ENCODE data around the gene NT5DC2.

DNA sequence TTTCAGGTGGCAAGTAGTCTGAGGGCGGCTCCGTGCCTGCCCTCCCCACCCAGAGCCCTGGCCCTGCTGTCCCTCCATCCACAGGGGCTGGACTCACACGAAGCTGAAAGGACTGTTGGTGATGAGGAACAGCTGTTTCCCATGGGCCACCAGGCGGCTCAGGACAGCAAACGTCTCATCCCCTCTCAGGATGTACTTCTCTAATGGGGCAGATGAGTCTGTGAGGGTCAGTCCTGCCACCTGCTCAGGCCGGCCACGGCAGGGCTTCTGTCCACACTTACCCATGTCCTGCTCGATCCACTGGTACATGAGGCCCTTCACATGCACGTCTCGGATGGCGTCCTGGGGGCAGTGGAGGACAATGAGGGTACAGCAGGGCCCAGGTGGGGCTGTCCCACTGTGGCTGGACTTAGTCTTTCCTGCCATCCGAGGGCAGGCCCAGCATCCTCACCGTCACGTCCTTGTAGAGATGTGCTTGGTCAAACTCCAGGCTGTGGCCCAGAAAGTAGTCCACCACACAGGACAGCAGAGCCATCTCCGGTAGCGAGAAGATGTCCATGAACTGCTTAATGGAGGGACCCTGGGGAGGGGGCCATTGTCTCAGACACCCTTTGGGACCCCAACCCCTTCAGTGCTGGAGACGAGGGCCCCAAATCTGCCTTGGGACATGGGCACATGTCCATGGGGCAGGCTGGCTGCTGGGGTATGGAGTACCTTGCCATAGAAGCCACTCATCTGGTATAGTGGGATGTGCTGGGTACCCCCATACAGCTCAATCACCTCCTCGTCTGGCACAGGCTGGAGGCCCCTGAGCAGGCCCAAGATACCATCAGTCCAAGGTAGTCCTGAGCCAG is 5.7 kb downstream of the NT5DC2 start:
- TF ChIP-seq TOX (CRISPR knock-in tag; IDR thresholded peaks at IDR 0.05; ENCODE audit: borderline replicate concordance) (no peak), ESRRG (CRISPR knock-in tag; IDR thresholded peaks at IDR 0.05) (no peak), ARNTL (CRISPR knock-in tag; IDR thresholded peaks at IDR 0.05; ENCODE audit: borderline replicate concordance, low read depth) (no peak), GLIS3 (CRISPR knock-in tag; IDR thresholded peaks at IDR 0.05) (no peak), ZNF565 (CRISPR knock-in tag; conservative IDR thresholded peaks at IDR 0.05; ENCODE audit: low read depth) (no peak), RARB (CRISPR knock-in tag; IDR thresholded peaks at IDR 0.05) (no peak)
- TF ChIP-seq, protein P1, sequence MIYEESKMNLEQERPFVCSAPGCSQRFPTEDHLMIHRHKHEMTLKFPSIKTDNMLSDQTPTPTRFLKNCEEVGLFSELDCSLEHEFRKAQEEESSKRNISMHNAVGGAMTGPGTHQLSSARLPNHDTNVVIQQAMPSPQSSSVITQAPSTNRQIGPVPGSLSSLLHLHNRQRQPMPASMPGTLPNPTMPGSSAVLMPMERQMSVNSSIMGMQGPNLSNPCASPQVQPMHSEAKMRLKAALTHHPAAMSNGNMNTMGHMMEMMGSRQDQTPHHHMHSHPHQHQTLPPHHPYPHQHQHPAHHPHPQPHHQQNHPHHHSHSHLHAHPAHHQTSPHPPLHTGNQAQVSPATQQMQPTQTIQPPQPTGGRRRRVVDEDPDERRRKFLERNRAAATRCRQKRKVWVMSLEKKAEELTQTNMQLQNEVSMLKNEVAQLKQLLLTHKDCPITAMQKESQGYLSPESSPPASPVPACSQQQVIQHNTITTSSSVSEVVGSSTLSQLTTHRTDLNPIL (CRISPR knock-in tag; IDR thresholded peaks at IDR 0.05; ENCODE audit: low read depth), result no peak
- TF ChIP-seq, protein P2, sequence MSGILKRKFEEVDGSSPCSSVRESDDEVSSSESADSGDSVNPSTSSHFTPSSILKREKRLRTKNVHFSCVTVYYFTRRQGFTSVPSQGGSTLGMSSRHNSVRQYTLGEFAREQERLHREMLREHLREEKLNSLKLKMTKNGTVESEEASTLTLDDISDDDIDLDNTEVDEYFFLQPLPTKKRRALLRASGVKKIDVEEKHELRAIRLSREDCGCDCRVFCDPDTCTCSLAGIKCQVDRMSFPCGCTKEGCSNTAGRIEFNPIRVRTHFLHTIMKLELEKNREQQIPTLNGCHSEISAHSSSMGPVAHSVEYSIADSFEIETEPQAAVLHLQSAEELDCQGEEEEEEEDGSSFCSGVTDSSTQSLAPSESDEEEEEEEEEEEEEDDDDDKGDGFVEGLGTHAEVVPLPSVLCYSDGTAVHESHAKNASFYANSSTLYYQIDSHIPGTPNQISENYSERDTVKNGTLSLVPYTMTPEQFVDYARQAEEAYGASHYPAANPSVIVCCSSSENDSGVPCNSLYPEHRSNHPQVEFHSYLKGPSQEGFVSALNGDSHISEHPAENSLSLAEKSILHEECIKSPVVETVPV (CRISPR knock-in tag; IDR thresholded peaks at IDR 0.05), result no peak
- TF ChIP-seq, protein P3, sequence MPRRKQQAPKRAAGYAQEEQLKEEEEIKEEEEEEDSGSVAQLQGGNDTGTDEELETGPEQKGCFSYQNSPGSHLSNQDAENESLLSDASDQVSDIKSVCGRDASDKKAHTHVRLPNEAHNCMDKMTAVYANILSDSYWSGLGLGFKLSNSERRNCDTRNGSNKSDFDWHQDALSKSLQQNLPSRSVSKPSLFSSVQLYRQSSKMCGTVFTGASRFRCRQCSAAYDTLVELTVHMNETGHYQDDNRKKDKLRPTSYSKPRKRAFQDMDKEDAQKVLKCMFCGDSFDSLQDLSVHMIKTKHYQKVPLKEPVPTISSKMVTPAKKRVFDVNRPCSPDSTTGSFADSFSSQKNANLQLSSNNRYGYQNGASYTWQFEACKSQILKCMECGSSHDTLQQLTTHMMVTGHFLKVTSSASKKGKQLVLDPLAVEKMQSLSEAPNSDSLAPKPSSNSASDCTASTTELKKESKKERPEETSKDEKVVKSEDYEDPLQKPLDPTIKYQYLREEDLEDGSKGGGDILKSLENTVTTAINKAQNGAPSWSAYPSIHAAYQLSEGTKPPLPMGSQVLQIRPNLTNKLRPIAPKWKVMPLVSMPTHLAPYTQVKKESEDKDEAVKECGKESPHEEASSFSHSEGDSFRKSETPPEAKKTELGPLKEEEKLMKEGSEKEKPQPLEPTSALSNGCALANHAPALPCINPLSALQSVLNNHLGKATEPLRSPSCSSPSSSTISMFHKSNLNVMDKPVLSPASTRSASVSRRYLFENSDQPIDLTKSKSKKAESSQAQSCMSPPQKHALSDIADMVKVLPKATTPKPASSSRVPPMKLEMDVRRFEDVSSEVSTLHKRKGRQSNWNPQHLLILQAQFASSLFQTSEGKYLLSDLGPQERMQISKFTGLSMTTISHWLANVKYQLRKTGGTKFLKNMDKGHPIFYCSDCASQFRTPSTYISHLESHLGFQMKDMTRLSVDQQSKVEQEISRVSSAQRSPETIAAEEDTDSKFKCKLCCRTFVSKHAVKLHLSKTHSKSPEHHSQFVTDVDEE (CRISPR knock-in tag; IDR thresholded peaks at IDR 0.05), result no peak
- TF ChIP-seq, protein P4, sequence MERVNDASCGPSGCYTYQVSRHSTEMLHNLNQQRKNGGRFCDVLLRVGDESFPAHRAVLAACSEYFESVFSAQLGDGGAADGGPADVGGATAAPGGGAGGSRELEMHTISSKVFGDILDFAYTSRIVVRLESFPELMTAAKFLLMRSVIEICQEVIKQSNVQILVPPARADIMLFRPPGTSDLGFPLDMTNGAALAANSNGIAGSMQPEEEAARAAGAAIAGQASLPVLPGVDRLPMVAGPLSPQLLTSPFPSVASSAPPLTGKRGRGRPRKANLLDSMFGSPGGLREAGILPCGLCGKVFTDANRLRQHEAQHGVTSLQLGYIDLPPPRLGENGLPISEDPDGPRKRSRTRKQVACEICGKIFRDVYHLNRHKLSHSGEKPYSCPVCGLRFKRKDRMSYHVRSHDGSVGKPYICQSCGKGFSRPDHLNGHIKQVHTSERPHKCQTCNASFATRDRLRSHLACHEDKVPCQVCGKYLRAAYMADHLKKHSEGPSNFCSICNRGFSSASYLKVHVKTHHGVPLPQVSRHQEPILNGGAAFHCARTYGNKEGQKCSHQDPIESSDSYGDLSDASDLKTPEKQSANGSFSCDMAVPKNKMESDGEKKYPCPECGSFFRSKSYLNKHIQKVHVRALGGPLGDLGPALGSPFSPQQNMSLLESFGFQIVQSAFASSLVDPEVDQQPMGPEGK (CRISPR knock-in tag; IDR thresholded peaks at IDR 0.05; ENCODE audit: borderline replicate concordance), result no peak
- TF ChIP-seq, protein P5, sequence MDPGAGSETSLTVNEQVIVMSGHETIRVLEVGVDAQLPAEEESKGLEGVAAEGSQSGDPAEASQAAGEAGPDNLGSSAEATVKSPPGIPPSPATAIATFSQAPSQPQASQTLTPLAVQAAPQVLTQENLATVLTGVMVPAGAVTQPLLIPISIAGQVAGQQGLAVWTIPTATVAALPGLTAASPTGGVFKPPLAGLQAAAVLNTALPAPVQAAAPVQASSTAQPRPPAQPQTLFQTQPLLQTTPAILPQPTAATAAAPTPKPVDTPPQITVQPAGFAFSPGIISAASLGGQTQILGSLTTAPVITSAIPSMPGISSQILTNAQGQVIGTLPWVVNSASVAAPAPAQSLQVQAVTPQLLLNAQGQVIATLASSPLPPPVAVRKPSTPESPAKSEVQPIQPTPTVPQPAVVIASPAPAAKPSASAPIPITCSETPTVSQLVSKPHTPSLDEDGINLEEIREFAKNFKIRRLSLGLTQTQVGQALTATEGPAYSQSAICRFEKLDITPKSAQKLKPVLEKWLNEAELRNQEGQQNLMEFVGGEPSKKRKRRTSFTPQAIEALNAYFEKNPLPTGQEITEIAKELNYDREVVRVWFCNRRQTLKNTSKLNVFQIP (CRISPR knock-in tag; IDR thresholded peaks at IDR 0.05; ENCODE audit: borderline replicate concordance, low read depth), result no peak

All from SK-N-SH treated with all-trans-retinoic acid at 6 μM for 48 hours (cell line).